IPS-11a (cell line): ENCODE measurements around the gene COX20.

ENCODE experiments used
- H3K4me3 ChIP-seq: one replicate; pipeline ENCODE4 v1.5.1; 2013; ENCODE audit warnings: low read depth, low read length, control low read depth

Gene COX20

DNA sequence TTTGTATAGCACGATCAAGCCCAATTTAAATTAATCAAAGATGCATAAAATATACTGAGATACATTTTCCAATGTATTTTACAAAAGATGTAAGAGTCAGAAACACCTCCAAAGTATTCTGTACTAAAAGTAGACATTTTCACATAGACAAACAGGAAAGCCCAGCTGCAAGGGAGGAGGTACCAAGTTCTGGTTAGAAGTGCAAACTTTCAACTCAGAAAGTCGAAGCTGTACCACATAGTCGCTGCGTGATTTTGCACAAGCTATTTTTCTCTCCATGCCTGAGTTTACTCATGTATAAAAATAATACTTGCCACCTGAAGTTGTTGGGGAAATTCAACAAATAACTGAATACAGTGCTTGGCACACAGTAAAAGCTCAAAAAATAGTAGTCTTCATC, 34.5 kb downstream of the COX20 start:
- no peak overlapping the region for H3K4me3 ChIP-seq

DNA sequence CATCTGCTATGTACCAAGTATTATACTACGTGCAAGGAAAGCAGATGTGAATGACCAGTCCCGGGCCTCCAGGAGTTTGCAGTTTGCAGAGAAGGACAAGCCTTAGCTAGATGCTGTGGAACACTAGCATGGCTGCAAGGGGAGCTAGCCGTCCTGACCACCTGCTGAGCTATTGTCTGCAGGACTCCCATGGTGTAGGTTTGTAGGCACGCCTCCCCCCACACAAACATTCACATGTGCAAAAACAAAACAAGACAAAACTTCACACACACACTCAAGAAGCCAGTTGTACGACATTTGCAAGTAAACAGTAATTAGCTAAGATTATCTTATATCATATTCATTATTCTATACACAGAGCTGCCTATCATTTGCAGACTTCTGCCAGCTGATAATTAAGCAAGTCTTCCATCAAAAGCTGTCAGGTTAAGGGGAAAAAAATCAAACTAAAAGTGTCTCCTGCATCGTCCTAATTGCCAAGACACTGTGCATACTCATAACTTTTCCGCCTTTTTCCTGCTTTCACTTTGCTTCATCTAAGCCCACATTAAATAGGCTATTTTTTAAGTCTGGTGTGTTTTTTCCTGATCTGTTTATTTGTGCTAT, 39.6 kb downstream of the COX20 start:
- no peak overlapping the region for H3K4me3 ChIP-seq

DNA sequence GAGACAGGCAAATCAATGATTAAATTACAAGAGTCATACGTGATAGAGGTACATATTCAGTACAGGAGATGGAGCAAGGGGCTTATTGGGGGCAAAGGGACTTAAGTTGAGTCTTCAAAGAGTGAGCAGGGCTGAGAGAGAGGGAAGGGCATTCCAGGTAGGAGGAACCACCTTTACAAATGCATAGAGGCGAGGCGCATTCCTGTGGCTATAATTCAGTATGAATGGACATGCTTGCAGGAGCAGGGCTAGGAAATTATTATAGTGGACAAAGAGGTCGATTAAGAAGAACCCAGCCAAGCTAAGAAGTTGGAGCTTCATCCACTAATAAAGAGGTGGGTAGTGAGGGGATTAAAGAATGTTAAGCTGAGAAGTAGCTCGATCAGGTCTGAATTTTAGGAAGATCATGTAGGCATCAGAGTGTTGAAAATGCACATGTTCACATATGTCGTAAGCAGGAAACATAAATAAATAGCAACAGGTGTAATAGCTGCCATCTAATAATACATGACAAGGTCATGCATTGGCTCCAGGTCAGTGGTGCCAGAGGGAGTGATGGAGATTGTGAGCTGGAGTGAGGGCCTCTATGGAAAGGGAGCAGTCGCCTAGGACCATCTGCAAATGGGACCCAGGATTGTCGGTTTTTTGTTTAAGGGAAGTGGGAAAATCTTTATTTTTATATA, 40.9 kb downstream of the COX20 start:
- no peak overlapping the region for H3K4me3 ChIP-seq

DNA sequence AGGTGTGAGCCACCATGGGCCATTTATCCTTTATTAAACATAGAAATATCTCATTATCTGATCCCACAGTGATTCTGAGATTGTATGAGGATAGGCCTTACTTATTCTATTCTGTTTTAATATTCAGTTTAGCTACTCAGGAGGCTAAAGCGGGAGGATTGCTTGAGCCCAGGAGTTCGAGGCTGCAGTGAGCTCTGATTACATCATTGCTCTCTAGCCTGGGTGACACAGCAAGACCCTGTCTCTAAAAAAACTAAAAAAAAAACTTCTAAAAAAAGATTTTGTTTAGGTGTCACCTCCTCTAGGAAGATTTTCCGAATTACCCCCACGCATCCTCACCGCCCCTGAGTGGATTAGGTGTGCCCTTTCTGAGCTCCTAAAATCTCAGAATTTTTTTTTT, 43.2 kb downstream of the COX20 start:
- H3K4me3 ChIP-seq, result no peak overlapping the region

DNA sequence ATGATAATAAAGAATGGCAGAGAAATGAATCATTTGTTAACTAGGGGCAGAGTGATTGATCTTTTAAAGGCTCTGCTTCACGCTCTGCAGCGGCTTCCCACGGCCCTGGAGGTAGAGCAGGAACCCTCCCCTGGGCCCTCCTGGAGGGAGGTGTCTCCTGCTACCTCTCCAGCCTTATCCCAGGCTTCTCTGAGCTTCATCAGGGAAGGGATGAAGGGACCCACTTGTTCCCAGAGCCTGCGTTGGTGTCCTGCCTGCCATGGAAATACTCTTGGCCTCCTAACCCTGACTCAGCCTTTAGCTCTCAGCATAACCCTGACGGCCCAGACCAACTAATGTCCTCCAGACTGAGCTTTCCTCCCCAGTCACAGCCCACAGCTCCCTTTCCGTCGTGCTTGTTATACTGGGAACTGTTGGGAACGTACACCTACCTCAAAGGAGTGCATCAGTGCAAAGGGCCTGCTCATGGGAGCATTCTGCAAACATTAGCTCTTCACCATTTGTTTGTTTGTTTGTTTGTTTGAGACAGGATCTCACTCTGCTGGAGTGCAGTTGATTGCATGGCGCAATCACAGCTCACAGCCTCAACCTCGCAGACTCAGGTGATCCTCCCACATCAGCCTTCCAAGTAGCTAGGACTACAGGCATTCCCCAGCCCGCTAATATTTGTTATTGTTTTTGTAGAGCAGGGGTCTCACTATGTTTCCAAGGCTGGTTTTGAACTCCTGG, 46.3 kb downstream of the COX20 start:
- no peak overlapping the region for H3K4me3 ChIP-seq

DNA sequence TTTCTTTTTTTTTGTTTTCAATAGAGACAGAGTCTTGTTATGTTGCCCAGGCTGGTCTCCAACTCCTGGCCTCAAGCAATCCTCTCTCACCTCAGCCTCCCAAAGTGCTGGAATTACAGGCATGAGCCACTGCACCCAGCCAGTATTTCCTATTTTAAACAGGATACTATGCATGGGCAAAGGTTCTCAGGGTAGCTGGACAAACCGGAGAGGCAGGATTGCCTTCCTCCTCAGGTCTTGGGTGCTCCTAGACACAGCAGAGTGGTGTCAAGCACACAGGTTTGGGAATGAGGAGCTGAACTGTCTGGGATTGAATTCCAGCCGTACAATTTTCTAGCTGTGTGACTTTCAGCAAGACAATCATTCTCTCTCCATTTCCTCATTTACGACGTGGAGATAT, 51.8 kb downstream of the COX20 start:
- H3K4me3 ChIP-seq, result no peak overlapping the region

DNA sequence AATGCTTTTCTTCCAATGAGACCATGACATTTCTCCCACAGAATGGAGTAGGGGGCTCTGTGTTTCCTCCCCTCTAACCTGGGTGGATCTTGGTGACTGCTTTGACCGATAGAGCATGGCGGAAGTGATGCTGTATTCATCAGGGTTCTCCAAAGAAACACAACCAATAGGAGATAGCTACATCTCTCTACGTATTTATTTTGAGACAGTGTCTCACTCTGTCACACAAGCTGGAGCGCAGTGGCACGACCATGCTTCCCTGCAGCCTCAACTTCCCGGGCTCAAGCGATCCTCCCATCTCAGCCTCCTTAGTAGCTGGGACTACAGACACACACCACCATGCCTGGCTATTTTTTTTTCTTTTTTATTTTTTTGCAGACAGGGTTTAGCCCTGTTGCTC, 58.4 kb downstream of the COX20 start:
- no peak overlapping the region for H3K4me3 ChIP-seq
